Measurements from ENCODE around the gene GALNT2.

The GALNT2 gene

DNA sequence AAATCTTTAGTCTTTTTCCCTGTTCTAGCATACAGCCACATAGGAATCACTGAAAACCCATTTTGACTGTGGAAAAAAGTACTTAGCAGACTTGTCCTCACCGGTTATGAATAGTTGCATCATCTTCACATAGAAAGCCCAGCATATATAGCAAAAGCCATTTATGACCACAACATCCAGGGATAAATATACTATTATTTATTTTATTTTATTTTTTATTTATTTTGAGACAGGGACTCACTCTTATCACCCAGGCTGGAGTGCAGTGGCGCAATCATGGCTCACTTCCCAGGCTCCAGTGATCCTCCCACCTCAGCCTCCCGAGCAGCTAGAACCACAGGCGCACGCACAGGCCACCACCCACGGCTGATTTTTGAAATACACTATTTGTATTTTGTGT, 175.3 kb downstream of the GALNT2 start:
- peaks cover 98% of the 10 kb centered on the region for H3K36me3 ChIP-seq (ENCODE audit: insufficient read depth, low read length)
- H2AFZ ChIP-seq (ENCODE audit: low read depth, low read length): no peak overlapping the region
- H4K20me1 ChIP-seq (ENCODE audit: insufficient read depth, low read length): peaks cover 43% of the 10 kb centered on the region
- peaks cover 10% of the 10 kb centered on the region; the same call in 1 of the 2 replicates for H3K4me1 ChIP-seq (ENCODE audit: insufficient read depth, low read length)
- H3K4me3 ChIP-seq (ENCODE audit: low read depth in 1 of 2, low read length in 2 of 2): no peak overlapping the region
- no peaks in the 10 kb centered on the region for H3K27me3 ChIP-seq (ENCODE audit: insufficient read depth, low read length, poor library complexity)
- H3K9ac ChIP-seq (ENCODE audit: low read depth, low read length): no peak overlapping the region
- no peak for ATAC-seq (ENCODE audit: insufficient read depth, low read depth)
- H3K79me2 ChIP-seq (ENCODE audit: insufficient read depth, low read length): peaks cover 66% of the 10 kb centered on the region
- H3K4me2 ChIP-seq (ENCODE audit: insufficient read depth, low read length): no peak overlapping the region
- DNase-seq: no peak
- H3K27ac ChIP-seq (ENCODE audit: low read length): no peak overlapping the region
- no peaks in the 10 kb centered on the region for H3K9me3 ChIP-seq (ENCODE audit: insufficient read depth, low read length, severe bottlenecking)
- no peak for TF ChIP-seq EZH2 (IDR thresholded peaks at IDR 0.05; ENCODE audit: borderline replicate concordance, low read depth, low read length, severe bottlenecking)
- TF ChIP-seq, protein P1, sequence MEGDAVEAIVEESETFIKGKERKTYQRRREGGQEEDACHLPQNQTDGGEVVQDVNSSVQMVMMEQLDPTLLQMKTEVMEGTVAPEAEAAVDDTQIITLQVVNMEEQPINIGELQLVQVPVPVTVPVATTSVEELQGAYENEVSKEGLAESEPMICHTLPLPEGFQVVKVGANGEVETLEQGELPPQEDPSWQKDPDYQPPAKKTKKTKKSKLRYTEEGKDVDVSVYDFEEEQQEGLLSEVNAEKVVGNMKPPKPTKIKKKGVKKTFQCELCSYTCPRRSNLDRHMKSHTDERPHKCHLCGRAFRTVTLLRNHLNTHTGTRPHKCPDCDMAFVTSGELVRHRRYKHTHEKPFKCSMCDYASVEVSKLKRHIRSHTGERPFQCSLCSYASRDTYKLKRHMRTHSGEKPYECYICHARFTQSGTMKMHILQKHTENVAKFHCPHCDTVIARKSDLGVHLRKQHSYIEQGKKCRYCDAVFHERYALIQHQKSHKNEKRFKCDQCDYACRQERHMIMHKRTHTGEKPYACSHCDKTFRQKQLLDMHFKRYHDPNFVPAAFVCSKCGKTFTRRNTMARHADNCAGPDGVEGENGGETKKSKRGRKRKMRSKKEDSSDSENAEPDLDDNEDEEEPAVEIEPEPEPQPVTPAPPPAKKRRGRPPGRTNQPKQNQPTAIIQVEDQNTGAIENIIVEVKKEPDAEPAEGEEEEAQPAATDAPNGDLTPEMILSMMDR (IDR thresholded peaks at IDR 0.05; ENCODE audit: borderline replicate concordance, extremely low read depth, low read length, poor library complexity, severe bottlenecking): no peak

DNA sequence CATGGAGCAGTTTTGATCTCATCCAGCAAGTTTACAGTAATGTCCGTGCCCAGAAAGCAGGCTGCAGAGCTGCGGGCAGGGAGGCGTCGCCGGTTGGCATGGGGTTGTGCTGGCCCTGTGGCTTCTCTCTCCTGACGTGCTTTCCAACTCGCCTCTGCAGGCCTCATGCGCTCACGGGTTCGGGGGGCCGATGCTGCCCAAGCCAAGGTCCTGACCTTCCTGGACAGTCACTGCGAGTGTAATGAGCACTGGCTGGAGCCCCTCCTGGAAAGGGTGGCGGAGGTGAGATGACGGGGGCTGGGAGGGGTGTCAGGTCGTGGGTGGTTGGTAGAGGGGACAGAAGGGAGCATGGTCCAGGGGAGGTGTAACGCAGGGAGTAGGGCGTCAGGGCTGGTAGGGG, 176.1 kb downstream of the GALNT2 start:
- ATAC-seq (ENCODE audit: insufficient read depth, low read depth): no peak

DNA sequence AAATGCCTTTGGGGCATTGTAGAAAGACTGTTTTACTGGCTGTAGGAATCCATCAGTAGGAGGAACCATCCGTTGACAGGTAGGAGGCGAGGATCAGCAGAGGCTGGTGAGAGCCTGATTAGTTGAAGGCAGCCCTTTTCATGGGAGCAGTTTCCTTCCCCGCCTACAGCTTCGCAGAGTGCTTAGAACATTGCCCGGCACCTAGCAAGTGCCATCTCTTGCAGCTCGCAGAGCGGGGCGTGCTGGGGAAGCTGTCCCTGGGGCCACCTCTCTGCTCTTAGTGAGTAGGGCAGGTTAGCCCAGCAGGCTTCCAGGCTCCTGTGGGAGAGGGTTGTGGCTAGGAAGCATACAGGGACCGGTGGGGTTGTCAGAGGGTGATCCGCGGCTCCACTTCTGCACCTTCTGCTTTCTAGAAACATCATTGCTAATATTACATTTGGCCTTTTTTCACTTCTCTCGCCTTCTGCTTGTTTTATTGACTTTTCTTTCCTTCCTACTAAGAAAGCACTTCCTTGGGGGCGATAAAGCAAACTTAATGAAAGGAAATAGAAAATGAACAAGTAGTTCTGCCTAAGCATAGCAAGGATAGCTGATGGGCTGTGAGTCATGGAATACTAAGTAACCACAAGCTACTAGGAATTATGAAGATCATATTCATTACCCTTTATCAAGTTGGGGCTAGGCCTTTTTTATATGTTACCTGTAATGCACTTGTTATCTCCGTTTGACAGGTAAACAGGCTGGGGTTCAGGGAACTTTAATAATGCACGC, 176.7 kb downstream of the GALNT2 start:
- Histone ChIP-seq H3K4me3 (ENCODE audit: low read depth in 1 of 2, low read length in 2 of 2) (no peak overlapping the region), H3K4me2 (ENCODE audit: insufficient read depth, low read length) (no peak overlapping the region), H3K36me3 (ENCODE audit: insufficient read depth, low read length) (peaks cover 99% of the 10 kb centered on the region), H3K4me1 (ENCODE audit: insufficient read depth, low read length) (peaks cover 10% of the 10 kb centered on the region; the same call in 1 of the 2 replicates), H3K9me3 (ENCODE audit: insufficient read depth, low read length, severe bottlenecking) (no peaks in the 10 kb centered on the region), H4K20me1 (ENCODE audit: insufficient read depth, low read length) (peaks cover 45% of the 10 kb centered on the region), H3K27ac (ENCODE audit: low read length) (no peak overlapping the region), H2AFZ (ENCODE audit: low read depth, low read length) (no peak overlapping the region), H3K27me3 (ENCODE audit: insufficient read depth, low read length, poor library complexity) (no peaks in the 10 kb centered on the region), H3K79me2 (ENCODE audit: insufficient read depth, low read length) (peaks cover 61% of the 10 kb centered on the region), H3K9ac (ENCODE audit: low read depth, low read length) (no peak overlapping the region)
- ATAC-seq (ENCODE audit: insufficient read depth, low read depth) (no peak), DNase-seq (no peak)
- no peak for TF ChIP-seq EZH2 (IDR thresholded peaks at IDR 0.05; ENCODE audit: borderline replicate concordance, low read depth, low read length, severe bottlenecking)
- TF ChIP-seq, protein P1 (IDR thresholded peaks at IDR 0.05; ENCODE audit: borderline replicate concordance, extremely low read depth, low read length, poor library complexity, severe bottlenecking): no peak

More for the DNA sequence above, 176.1 kb downstream of the GALNT2 start:
- Histone ChIP-seq H3K4me2 (ENCODE audit: insufficient read depth, low read length) (no peak overlapping the region), H4K20me1 (ENCODE audit: insufficient read depth, low read length) (peaks cover 42% of the 10 kb centered on the region), H3K9me3 (ENCODE audit: insufficient read depth, low read length, severe bottlenecking) (no peaks in the 10 kb centered on the region), H3K79me2 (ENCODE audit: insufficient read depth, low read length) (peaks cover 64% of the 10 kb centered on the region), H3K4me1 (ENCODE audit: insufficient read depth, low read length) (peaks cover 10% of the 10 kb centered on the region; the same call in 1 of the 2 replicates), H3K9ac (ENCODE audit: low read depth, low read length) (no peak overlapping the region), H3K27ac (ENCODE audit: low read length) (no peak overlapping the region), H3K27me3 (ENCODE audit: insufficient read depth, low read length, poor library complexity) (no peaks in the 10 kb centered on the region), H2AFZ (ENCODE audit: low read depth, low read length) (no peak overlapping the region), H3K4me3 (ENCODE audit: low read depth in 1 of 2, low read length in 2 of 2) (no peak overlapping the region), H3K36me3 (ENCODE audit: insufficient read depth, low read length) (peaks cover 98% of the 10 kb centered on the region)
- no peak for DNase-seq
- TF ChIP-seq, protein P1 (IDR thresholded peaks at IDR 0.05; ENCODE audit: borderline replicate concordance, extremely low read depth, low read length, poor library complexity, severe bottlenecking): no peak
- no peak for TF ChIP-seq EZH2 (IDR thresholded peaks at IDR 0.05; ENCODE audit: borderline replicate concordance, low read depth, low read length, severe bottlenecking)

All from DND-41 (cell line).